H9 (cell line): ENCODE measurements around the gene ASPN. TPM values are rescaled to one million over a fixed set of nuclear protein-coding genes. Genes with fewer than 3 reads are reported as not detected.

ENCODE experiments used
- DNase-seq: peaks from one replicate; pipeline ENCODE4 v3.0.0-alpha.2; 2017
- H2AFZ ChIP-seq: one replicate; pipeline ENCODE4 v1.6.1; 2013; ENCODE audit warnings: mild to moderate bottlenecking, low read length, control low read depth, moderate library complexity
- H2AK5ac ChIP-seq: 2 replicates; pipeline ENCODE4 v1.6.1; 2013; ENCODE audit warnings: low read length, control low read depth, mixed read lengths; ENCODE audit not compliant: insufficient read length
- H2BK120ac ChIP-seq: one replicate; pipeline ENCODE4 v1.6.1; 2013; ENCODE audit warnings: low read depth, mild to moderate bottlenecking, low read length, control low read depth, inconsistent platforms; ENCODE audit not compliant: poor library complexity, severe bottlenecking
- H2BK12ac ChIP-seq: 2 replicates; pipeline ENCODE4 v1.6.1; 2013; ENCODE audit warnings: low read length, control low read depth, mixed read lengths, low read depth; ENCODE audit not compliant: insufficient read length
- H2BK15ac ChIP-seq: 2 replicates; pipeline ENCODE4 v1.6.1; 2013; ENCODE audit warnings: low read depth, low read length, control low read depth
- H2BK20ac ChIP-seq: one replicate; pipeline ENCODE4 v1.6.1; 2013; ENCODE audit warnings: low read depth, mild to moderate bottlenecking, low read length, control low read depth, inconsistent platforms; ENCODE audit not compliant: poor library complexity, severe bottlenecking
- H2BK5ac ChIP-seq: 2 replicates; pipeline ENCODE4 v1.6.1; 2013; ENCODE audit warnings: low read length, control low read depth, mixed read lengths; ENCODE audit not compliant: insufficient read length
- H3K14ac ChIP-seq: 2 replicates; pipeline ENCODE4 v1.6.1; 2013; ENCODE audit warnings: low read length, control low read depth; ENCODE audit not compliant: insufficient read depth
- H3K18ac ChIP-seq: 2 replicates; pipeline ENCODE4 v1.6.1; 2013; ENCODE audit warnings: low read depth, mild to moderate bottlenecking, mixed read lengths, low read length, control low read depth; ENCODE audit not compliant: insufficient read length
- H3K23ac ChIP-seq: 2 replicates; pipeline ENCODE4 v1.6.1; 2013; ENCODE audit warnings: low read length, control low read depth, mixed read lengths, low read depth; ENCODE audit not compliant: insufficient read length
- H3K23me2 ChIP-seq: 2 replicates; pipeline ENCODE4 v1.6.1; 2013; ENCODE audit warnings: low read depth, mild to moderate bottlenecking, mixed read lengths, low read length, control low read depth; ENCODE audit not compliant: insufficient read length, poor library complexity, severe bottlenecking
- H3K27ac ChIP-seq: 2 replicates; pipeline ENCODE4 v1.5.1; 2013; ENCODE audit warnings: low read length, control low read depth, mixed read lengths, low read depth; ENCODE audit not compliant: insufficient read length
- H3K27me3 ChIP-seq: 2 replicates; pipeline ENCODE4 v1.6.1; 2013; ENCODE audit warnings: low read length, control low read depth, inconsistent platforms; ENCODE audit not compliant: insufficient read depth
- H3K4ac ChIP-seq: 2 replicates; pipeline ENCODE4 v1.6.1; 2013; ENCODE audit warnings: low read depth, mild to moderate bottlenecking, control low read depth, inconsistent platforms, low read length, moderate library complexity
- H3K4me1 ChIP-seq: 2 replicates; pipeline ENCODE4 v1.6.1; 2013; ENCODE audit warnings: low read length, control low read depth, inconsistent platforms; ENCODE audit not compliant: insufficient read depth
- H3K4me2 ChIP-seq: 2 replicates; pipeline ENCODE4 v1.6.1; 2013; ENCODE audit warnings: low read length, control low read depth, mixed read lengths; ENCODE audit not compliant: insufficient read length, insufficient read depth
- H3K56ac ChIP-seq: 2 replicates; pipeline ENCODE4 v1.6.1; 2013; ENCODE audit warnings: low read depth, mild to moderate bottlenecking, mixed read lengths, low read length, control low read depth; ENCODE audit not compliant: insufficient read length
- H3K79me1 ChIP-seq: 2 replicates; pipeline ENCODE4 v1.6.1; 2013; ENCODE audit warnings: low read depth, mild to moderate bottlenecking, moderate library complexity, low read length, control low read depth, inconsistent platforms; ENCODE audit not compliant: insufficient read depth, poor library complexity, severe bottlenecking
- H3K79me2 ChIP-seq: 2 replicates; pipeline ENCODE4 v1.6.1; 2013; ENCODE audit warnings: low read length, control low read depth, inconsistent platforms; ENCODE audit not compliant: insufficient read depth
- H3K9ac ChIP-seq: 2 replicates; pipeline ENCODE4 v1.6.1; 2013; ENCODE audit warnings: low read length, control low read depth, mixed read lengths; ENCODE audit not compliant: insufficient read length; ENCODE audit errors: extremely low read depth
- H3K9me3 ChIP-seq: one replicate; pipeline ENCODE4 v1.6.1; 2013; ENCODE audit warnings: low read depth, low read length, inconsistent platforms; ENCODE audit not compliant: control insufficient read depth
- H3T11ph ChIP-seq: one replicate; pipeline ENCODE4 v1.6.1; 2013; ENCODE audit warnings: mild to moderate bottlenecking, low read length, control low read depth, inconsistent platforms
- H4K20me1 ChIP-seq: one replicate; pipeline ENCODE4 v1.6.1; 2013; ENCODE audit not compliant: control insufficient read depth, insufficient read length, insufficient read depth
- H4K5ac ChIP-seq: 2 replicates; pipeline ENCODE4 v1.6.1; 2013; ENCODE audit warnings: low read depth, mild to moderate bottlenecking, mixed read lengths, low read length, control low read depth; ENCODE audit not compliant: insufficient read length
- H4K8ac ChIP-seq: replicated peaks from 2 replicates; pipeline ENCODE4 v1.6.1; 2013; ENCODE audit warnings: low read length, control low read depth, mixed read lengths, low read depth; ENCODE audit not compliant: insufficient read length
- H4K91ac ChIP-seq: 2 replicates; pipeline ENCODE4 v1.6.1; 2013; ENCODE audit warnings: low read depth, mild to moderate bottlenecking, moderate library complexity, mixed read lengths, low read length, control low read depth; ENCODE audit not compliant: insufficient read length
- H3K27ac Mint-ChIP-seq, 3 experiments: 2 replicates in 2 of 3; 3 replicates in 1 of 3; pipeline ENCODE4 v1.8.0; 2020 to 2021; ENCODE audit warnings: mixed read lengths in 3 of 3, mild to moderate bottlenecking in 1 of 3, moderate library complexity in 1 of 3
- H3K27me3 Mint-ChIP-seq: 2 replicates; pipeline ENCODE4 v1.8.0; 2021; ENCODE audit warnings: low read depth, mild to moderate bottlenecking, moderate library complexity, mixed read lengths
- H3K36me3 Mint-ChIP-seq, 3 experiments: 2 replicates in 2 of 3; 3 replicates in 1 of 3; pipeline ENCODE4 v1.8.0; 2020 to 2021; ENCODE audit warnings: low read depth in 3 of 3, mixed read lengths in 3 of 3; ENCODE audit not compliant: insufficient read depth in 1 of 3
- H3K4me1 Mint-ChIP-seq, 2 experiments: 2 replicates each; pipeline ENCODE4 v1.8.0; 2020; ENCODE audit warnings: mixed read lengths in 2 of 2
- H3K4me3 Mint-ChIP-seq, 2 experiments: 2 replicates in 1 of 2; 3 replicates in 1 of 2; pipeline ENCODE4 v1.8.0; 2020 to 2021; ENCODE audit warnings: mild to moderate bottlenecking in 2 of 2, mixed read lengths in 2 of 2, moderate library complexity in 1 of 2
- H3K9me3 Mint-ChIP-seq, 2 experiments: 2 replicates in 1 of 2; 3 replicates in 1 of 2; pipeline ENCODE4 v1.8.0; 2020; ENCODE audit warnings: mild to moderate bottlenecking in 2 of 2, mixed read lengths in 2 of 2, moderate library complexity in 1 of 2
- CTCF ChIP-seq: fragments of 200-600 bp; sonication (generic); conservative IDR thresholded peaks from 3 replicates; pipeline ENCODE4 v1.8.0; 2021; ENCODE audit warnings: antibody characterized with exemption, mild to moderate bottlenecking
- total RNA-seq: library from RNA; stranded (reverse); gene quantifications from 2 replicates; pipeline ENCODE4 v1.2.1, GENCODE V29; 2021

ASPN gene
- total RNA-seq, 1 experiment from 2014 or later = not detected

DNA sequence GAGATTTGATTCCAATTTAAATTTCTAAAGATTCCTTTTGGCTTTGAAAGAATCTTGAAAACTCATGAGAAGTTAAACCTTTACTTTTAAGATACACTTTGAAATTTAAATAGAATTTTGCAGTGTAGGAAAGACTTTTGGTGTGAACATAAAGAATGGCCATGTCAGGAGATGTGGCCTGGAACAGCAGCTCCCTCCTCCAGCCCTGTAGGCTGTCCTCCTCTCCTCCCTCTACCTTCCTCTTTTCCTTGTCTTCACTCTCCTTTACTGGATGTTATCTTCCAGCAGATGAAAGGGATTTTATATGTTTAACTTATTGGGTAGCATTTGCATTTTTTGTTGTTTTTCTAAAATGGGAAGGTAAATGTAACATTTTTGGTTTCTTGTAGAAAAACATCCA is 18.9 kb downstream of the ASPN start:
- H3K4me1 Mint-ChIP-seq = peaks cover 11% of the 10 kb centered on the region in 2 experiments
- H2BK12ac ChIP-seq = no peak overlapping the region
- no peak overlapping the region for H3K9ac ChIP-seq
- H3K14ac ChIP-seq = no peak overlapping the region
- H2BK120ac ChIP-seq = no peak overlapping the region
- no peak overlapping the region for H2AK5ac ChIP-seq
- H3K4ac ChIP-seq = no peak overlapping the region
- H2BK15ac ChIP-seq = no peak overlapping the region
- no peak overlapping the region for H4K8ac ChIP-seq
- H3K56ac ChIP-seq = no peak overlapping the region
- H3K4me2 ChIP-seq = no peak overlapping the region
- H3K27me3 Mint-ChIP-seq = no peaks in the 10 kb centered on the region
- H3K27me3 ChIP-seq = no peaks in the 10 kb centered on the region
- no peaks in the 10 kb centered on the region for H3K9me3 Mint-ChIP-seq
- no peaks in the 10 kb centered on the region for H3K36me3 Mint-ChIP-seq
- no peak overlapping the region for H4K91ac ChIP-seq
- no peaks in the 10 kb centered on the region for H3K23me2 ChIP-seq
- no peak overlapping the region for H4K5ac ChIP-seq
- no peak overlapping the region for H3T11ph ChIP-seq
- no peak for TF ChIP-seq CTCF
- no peaks in the 10 kb centered on the region for H3K79me2 ChIP-seq
- no peaks in the 10 kb centered on the region for H4K20me1 ChIP-seq
- no peak overlapping the region for H2AFZ ChIP-seq
- H2BK5ac ChIP-seq = no peak overlapping the region
- no peak overlapping the region for H3K27ac ChIP-seq
- no peak overlapping the region for H3K18ac ChIP-seq
- no peak overlapping the region for H3K27ac Mint-ChIP-seq
- no peak overlapping the region for H3K23ac ChIP-seq
- H3K79me1 ChIP-seq = no peaks in the 10 kb centered on the region
- no peak overlapping the region for H2BK20ac ChIP-seq
- no peak for DNase-seq
- H3K4me1 ChIP-seq = 0 out of 2 replicates have a peak, but pooled peaks cover 3% of the 10 kb centered on the region
- no peaks in the 10 kb centered on the region for H3K9me3 ChIP-seq
- H3K4me3 Mint-ChIP-seq = no peak overlapping the region
